Measurements from ENCODE around the gene SLC16A4. TPM values are rescaled to one million over a fixed set of nuclear protein-coding genes. Genes with fewer than 3 reads are reported as not detected.
"Not testable (repeated sequence)": the region's sequence is repeated elsewhere in the genome, so short reads cannot be mapped to it uniquely, and the experiment has no call there.

The SLC16A4 gene
- total RNA-seq, 2 experiments from 2014 or later, result 0.22 to 0.38 TPM

GRCh38 chr1:110418729-110419128, 27.9 kb upstream of the SLC16A4 start:
- DNase-seq (ENCODE audit: low spot score), result no peak
- no peaks in the 10 kb centered on the region for H3K4me1 ChIP-seq (ENCODE audit: insufficient read depth, low read length, poor library complexity, severe bottlenecking)
- no peaks in the 10 kb centered on the region for H4K20me1 ChIP-seq (ENCODE audit: insufficient read depth, low read length)
- TF ChIP-seq CTCF (conservative IDR thresholded peaks at IDR 0.05; ENCODE audit: low read length) (no peak), EZH2phosphoT487 (IDR thresholded peaks at IDR 0.05; ENCODE audit: borderline replicate concordance, low read depth, low read length) (no peak)
- no peak overlapping the region for H3K27ac ChIP-seq (ENCODE audit: low read depth, low read length, poor library complexity, severe bottlenecking)
- intact Hi-C loops (cut with micrococcal nuclease; ENCODE audit: unreplicated experiment), result no loop called here
- H3K4me2 ChIP-seq (ENCODE audit: low read length), result no peak overlapping the region
- peaks cover 14% of the 10 kb centered on the region for H3K9me3 ChIP-seq (ENCODE audit: low read length)
- ChIA-PET POLR2A (no interaction called here), CTCF (ENCODE audit: unreplicated experiment) (no interaction called here)
- no peak overlapping the region for H3K4me3 ChIP-seq (ENCODE audit: low read depth, low read length, poor library complexity, severe bottlenecking)
- BruUV-seq (replicated peaks), result no TSS peak
- no peaks in the 10 kb centered on the region for H3K36me3 ChIP-seq (ENCODE audit: insufficient read depth, low read length)
- H3K79me2 ChIP-seq (ENCODE audit: insufficient read depth, low read depth, low read length), result no peaks in the 10 kb centered on the region
- H3K9me2 ChIP-seq (ENCODE audit: insufficient read depth, low read length), result no peaks in the 10 kb centered on the region
- H2AFZ ChIP-seq (ENCODE audit: low read length), result no peak overlapping the region

- Histone ChIP-seq H2AFZ (ENCODE audit: low read length) (peak overlapping the region; percentile 30; the same call in 1 of the 2 replicates), H3K4me1 (ENCODE audit: insufficient read depth, low read length, poor library complexity, severe bottlenecking) (peaks cover 23% of the 10 kb centered on the region), H3K4me2 (ENCODE audit: low read length) (peak overlapping the region; percentile 54)
- ChIA-PET POLR2A (interaction anchor here (0.7 to 1.7 kb wide), 3 partner anchors 9 to 68 kb away, joined by 3 to 5 read pairs (median 3); no protein-coding TSS in a partner anchor), CTCF (ENCODE audit: unreplicated experiment) (interaction anchor here (0.8 to 2.7 kb wide), 6 partner anchors 17 to 205 kb away, joined by 3 to 11 read pairs (median 6); no protein-coding TSS in a partner anchor)
- H3K27ac ChIP-seq (ENCODE audit: low read depth, low read length, poor library complexity, severe bottlenecking); H3K9me2 ChIP-seq (ENCODE audit: insufficient read depth, low read length); H3K4me3 ChIP-seq (ENCODE audit: low read depth, low read length, poor library complexity, severe bottlenecking); H3K36me3 ChIP-seq (ENCODE audit: insufficient read depth, low read length); H3K79me2 ChIP-seq (ENCODE audit: insufficient read depth, low read depth, low read length); H3K9me3 ChIP-seq (ENCODE audit: low read length); DNase-seq (ENCODE audit: low spot score); H4K20me1 ChIP-seq (ENCODE audit: insufficient read depth, low read length); BruUV-seq (replicated peaks): not testable (repeated sequence)
- intact Hi-C loops (cut with micrococcal nuclease; ENCODE audit: unreplicated experiment), result loop anchor here (2.0 to 5.0 kb wide), 2 partner anchors 84 to 206 kb away; no protein-coding TSS in a partner anchor
Observed at GRCh38 chr1:110413045-110413444, 22.2 kb upstream of the SLC16A4 start.

GRCh38 chr1:110412576-110412975, 21.8 kb upstream of the SLC16A4 start:
- peaks cover 11% of the 10 kb centered on the region; the same call in 1 of the 2 replicates for H3K79me2 ChIP-seq (ENCODE audit: insufficient read depth, low read depth, low read length)
- peak overlapping the region; percentile 30; the same call in 1 of the 2 replicates for H2AFZ ChIP-seq (ENCODE audit: low read length)
- no peaks in the 10 kb centered on the region for H3K36me3 ChIP-seq (ENCODE audit: insufficient read depth, low read length)
- intact Hi-C loops (cut with micrococcal nuclease; ENCODE audit: unreplicated experiment), result loop anchor here (1.0 to 5.0 kb wide), 3 partner anchors 48 to 205 kb away; no protein-coding TSS in a partner anchor
- peak; percentile 84 for DNase-seq (ENCODE audit: low spot score)
- TF ChIP-seq CTCF (conservative IDR thresholded peaks at IDR 0.05; ENCODE audit: low read length), result peak; percentile 95
- TF ChIP-seq EZH2phosphoT487 (IDR thresholded peaks at IDR 0.05; ENCODE audit: borderline replicate concordance, low read depth, low read length), result no peak
- peaks cover 23% of the 10 kb centered on the region for H3K4me1 ChIP-seq (ENCODE audit: insufficient read depth, low read length, poor library complexity, severe bottlenecking)
- H3K9me3 ChIP-seq (ENCODE audit: low read length), result no peaks in the 10 kb centered on the region
- no peak overlapping the region for H3K4me3 ChIP-seq (ENCODE audit: low read depth, low read length, poor library complexity, severe bottlenecking)
- ChIA-PET POLR2A (interaction anchor here (0.7 to 1.7 kb wide), 2 partner anchors 11 to 69 kb away, joined by 3 to 5 read pairs; no protein-coding TSS in a partner anchor), CTCF (ENCODE audit: unreplicated experiment) (interaction anchor here (0.8 to 2.7 kb wide), 7 partner anchors 17 to 205 kb away, joined by 3 to 11 read pairs (median 5); partner anchors contain the start of gene KCNC4)
- no peak overlapping the region for H3K27ac ChIP-seq (ENCODE audit: low read depth, low read length, poor library complexity, severe bottlenecking)
- H3K9me2 ChIP-seq (ENCODE audit: insufficient read depth, low read length), result no peaks in the 10 kb centered on the region
- H4K20me1 ChIP-seq (ENCODE audit: insufficient read depth, low read length), result no peaks in the 10 kb centered on the region
- H3K4me2 ChIP-seq (ENCODE audit: low read length), result peak overlapping the region; percentile 54
- BruUV-seq (replicated peaks), result no TSS peak

Measured in OCI-LY7 (cell line).